Hematopoietic multipotent progenitor cell (in vitro differentiated cells): ENCODE results near the gene E2F1. TPM values are rescaled to one million over a fixed set of nuclear protein-coding genes. Genes with fewer than 3 reads are reported as not detected.

Experiments
- DNase-seq, 3 donors: peaks; one replicate each; pipeline ENCODE4 v3.0.0-alpha.2; 2011 to 2015; ENCODE audit warnings: low read depth in 2 of 3, low spot score in 2 of 3
- total RNA-seq: library from RNA; depleted of rRNA; stranded (reverse); fragments of >200 nt; gene quantifications from one replicate; pipeline ENCODE4 v1.2.3, GENCODE V29; 2012

E2F1 gene
- total RNA-seq, 1 donor: 13.5 TPM

- DNase-seq: no peak
Measured at GRCh38 chr20:33673114-33673409, 13.1 kb downstream of the E2F1 start.

- DNase-seq: no peak
Measured at GRCh38 chr20:33672426-33673113, 13.6 kb downstream of the E2F1 start.

- no peak for DNase-seq
Measured at GRCh38 chr20:33671573-33672288, 14.5 kb downstream of the E2F1 start.

GRCh38 chr20:33670715-33671499 is 15.3 kb downstream of the E2F1 start:
- DNase-seq: no peak

GRCh38 chr20:33669873-33670640 is 16.1 kb downstream of the E2F1 start:
- no peak for DNase-seq

- DNase-seq: no peak
Measured at GRCh38 chr20:33669224-33669623, 17.0 kb downstream of the E2F1 start.

- DNase-seq: no peak
Measured at GRCh38 chr20:33668466-33669155, 17.6 kb downstream of the E2F1 start.

- DNase-seq: peak; percentile 62 to 73 (median 67)
Measured at GRCh38 chr20:33667676-33668465, 18.3 kb downstream of the E2F1 start.

GRCh38 chr20:33667245-33667675 is 18.9 kb downstream of the E2F1 start:
- peak in 1 of 3 donors; percentile 14 for DNase-seq

- peak; percentile 46 to 99 (median 96) for DNase-seq
Measured at GRCh38 chr20:33666293-33667244, 19.6 kb downstream of the E2F1 start, which contains the start of gene ACTL10. ACTL10 (plus strand) TSS chr20:33666943; CDS start chr20:33667498, 555 bp downstream.

GRCh38 chr20:33664762-33665144 is 21.4 kb downstream of the E2F1 start:
- no peak for DNase-seq

- no peak for DNase-seq
Measured at GRCh38 chr20:33664085-33664761, 22.0 kb downstream of the E2F1 start.

- peak; percentile 60 to 79 (median 75) for DNase-seq
Measured at GRCh38 chr20:33663161-33664084, 22.8 kb downstream of the E2F1 start.

- no peak for DNase-seq
Measured at GRCh38 chr20:33662172-33662571, 24.0 kb downstream of the E2F1 start, which contains the start of gene C20orf144. C20orf144 (plus strand) TSS chr20:33662327; CDS start chr20:33662346, 19 bp downstream.

GRCh38 chr20:33660685-33661058 is 25.5 kb downstream of the E2F1 start:
- DNase-seq: no peak

- DNase-seq: no peak
Measured at GRCh38 chr20:33660035-33660684, 26.0 kb downstream of the E2F1 start.
